ENCODE data around the gene KRTAP6-3. TPM values are rescaled to one million over a fixed set of nuclear protein-coding genes. Genes with fewer than 3 reads are reported as not detected.

Gene KRTAP6-3
- total RNA-seq, 1 experiment from 2014 or later, result not detected

DNA sequence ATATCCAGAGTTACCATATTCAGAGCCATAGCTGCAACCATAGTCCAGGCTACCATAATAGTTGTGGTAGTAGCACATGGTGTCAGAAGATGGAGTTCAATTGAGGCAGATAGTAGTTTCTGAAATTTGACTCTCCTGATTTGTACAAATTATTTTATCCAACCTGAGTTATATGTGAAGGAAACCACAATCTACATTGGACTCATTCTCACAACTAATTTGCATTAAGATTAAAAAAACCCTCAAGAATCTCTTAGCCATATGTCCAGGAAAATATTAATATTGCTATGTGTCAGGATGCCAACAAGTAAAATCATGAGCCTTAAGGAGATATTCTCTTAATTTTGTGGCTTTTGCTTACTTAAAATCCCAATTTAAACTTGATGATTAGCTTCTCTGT lies 1.9 kb upstream of the KRTAP6-3 start, which contains the start of gene KRTAP22-2:
Gene KRTAP22-2, minus strand, starts transcription at position 101 of the 400 bp plus-strand sequence.
- no peak for DNase-seq (ENCODE audit: low read depth, low spot score)
- Histone ChIP-seq H3K4me3 (ENCODE audit: low read depth in 2 of 2, low read length in 2 of 2) (no peak within 1 kb of the TSS), H3K36me3 (ENCODE audit: control insufficient read depth, insufficient read depth, low read length) (no peaks in the 10 kb centered on the region), H3K27me3 (ENCODE audit: control insufficient read depth, insufficient read depth, low read length) (no peaks in the 10 kb centered on the region), H3K4me1 (ENCODE audit: control insufficient read depth, insufficient read depth, low read length) (no peaks in the 10 kb centered on the region), H3K27ac (ENCODE audit: low read length) (no peak within 1 kb of the TSS), H3K9me3 (ENCODE audit: control insufficient read depth, insufficient read depth, low read depth, low read length) (no peaks in the 10 kb centered on the region)
- CTCF ChIA-PET, result no interaction called here
- BruUV-seq (replicated peaks), result no TSS peak
- no peak for TF ChIP-seq TCF7L2 (IDR thresholded peaks at IDR 0.05; ENCODE audit: low read depth, low read length)
- no peak for TF ChIP-seq SIN3A (IDR thresholded peaks at IDR 0.05; ENCODE audit: borderline replicate concordance, insufficient read depth, low read depth, low read length)
- TF ChIP-seq POLR2AphosphoS5 (IDR thresholded peaks at IDR 0.05; ENCODE audit: low read depth, low read length), result no peak
- TF ChIP-seq, protein P1, sequence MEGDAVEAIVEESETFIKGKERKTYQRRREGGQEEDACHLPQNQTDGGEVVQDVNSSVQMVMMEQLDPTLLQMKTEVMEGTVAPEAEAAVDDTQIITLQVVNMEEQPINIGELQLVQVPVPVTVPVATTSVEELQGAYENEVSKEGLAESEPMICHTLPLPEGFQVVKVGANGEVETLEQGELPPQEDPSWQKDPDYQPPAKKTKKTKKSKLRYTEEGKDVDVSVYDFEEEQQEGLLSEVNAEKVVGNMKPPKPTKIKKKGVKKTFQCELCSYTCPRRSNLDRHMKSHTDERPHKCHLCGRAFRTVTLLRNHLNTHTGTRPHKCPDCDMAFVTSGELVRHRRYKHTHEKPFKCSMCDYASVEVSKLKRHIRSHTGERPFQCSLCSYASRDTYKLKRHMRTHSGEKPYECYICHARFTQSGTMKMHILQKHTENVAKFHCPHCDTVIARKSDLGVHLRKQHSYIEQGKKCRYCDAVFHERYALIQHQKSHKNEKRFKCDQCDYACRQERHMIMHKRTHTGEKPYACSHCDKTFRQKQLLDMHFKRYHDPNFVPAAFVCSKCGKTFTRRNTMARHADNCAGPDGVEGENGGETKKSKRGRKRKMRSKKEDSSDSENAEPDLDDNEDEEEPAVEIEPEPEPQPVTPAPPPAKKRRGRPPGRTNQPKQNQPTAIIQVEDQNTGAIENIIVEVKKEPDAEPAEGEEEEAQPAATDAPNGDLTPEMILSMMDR (IDR thresholded peaks at IDR 0.05), result no peak
- TF ChIP-seq, protein P2, sequence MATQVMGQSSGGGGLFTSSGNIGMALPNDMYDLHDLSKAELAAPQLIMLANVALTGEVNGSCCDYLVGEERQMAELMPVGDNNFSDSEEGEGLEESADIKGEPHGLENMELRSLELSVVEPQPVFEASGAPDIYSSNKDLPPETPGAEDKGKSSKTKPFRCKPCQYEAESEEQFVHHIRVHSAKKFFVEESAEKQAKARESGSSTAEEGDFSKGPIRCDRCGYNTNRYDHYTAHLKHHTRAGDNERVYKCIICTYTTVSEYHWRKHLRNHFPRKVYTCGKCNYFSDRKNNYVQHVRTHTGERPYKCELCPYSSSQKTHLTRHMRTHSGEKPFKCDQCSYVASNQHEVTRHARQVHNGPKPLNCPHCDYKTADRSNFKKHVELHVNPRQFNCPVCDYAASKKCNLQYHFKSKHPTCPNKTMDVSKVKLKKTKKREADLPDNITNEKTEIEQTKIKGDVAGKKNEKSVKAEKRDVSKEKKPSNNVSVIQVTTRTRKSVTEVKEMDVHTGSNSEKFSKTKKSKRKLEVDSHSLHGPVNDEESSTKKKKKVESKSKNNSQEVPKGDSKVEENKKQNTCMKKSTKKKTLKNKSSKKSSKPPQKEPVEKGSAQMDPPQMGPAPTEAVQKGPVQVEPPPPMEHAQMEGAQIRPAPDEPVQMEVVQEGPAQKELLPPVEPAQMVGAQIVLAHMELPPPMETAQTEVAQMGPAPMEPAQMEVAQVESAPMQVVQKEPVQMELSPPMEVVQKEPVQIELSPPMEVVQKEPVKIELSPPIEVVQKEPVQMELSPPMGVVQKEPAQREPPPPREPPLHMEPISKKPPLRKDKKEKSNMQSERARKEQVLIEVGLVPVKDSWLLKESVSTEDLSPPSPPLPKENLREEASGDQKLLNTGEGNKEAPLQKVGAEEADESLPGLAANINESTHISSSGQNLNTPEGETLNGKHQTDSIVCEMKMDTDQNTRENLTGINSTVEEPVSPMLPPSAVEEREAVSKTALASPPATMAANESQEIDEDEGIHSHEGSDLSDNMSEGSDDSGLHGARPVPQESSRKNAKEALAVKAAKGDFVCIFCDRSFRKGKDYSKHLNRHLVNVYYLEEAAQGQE (IDR thresholded peaks at IDR 0.05; ENCODE audit: insufficient read depth in 1 of 2, low read depth in 2 of 2, low read length in 1 of 2), result no peak
- no peak for ATAC-seq
- POLR2A ChIA-PET, result no interaction called here
- intact Hi-C loops (cut with micrococcal nuclease; ENCODE audit: unreplicated experiment) (no loop called here), in situ Hi-C loops (cut with HindIII; ENCODE audit: low pct_unique_long_range_greater_than_20kb, low sequenced_read_pairs) (no loop called here)

DNA sequence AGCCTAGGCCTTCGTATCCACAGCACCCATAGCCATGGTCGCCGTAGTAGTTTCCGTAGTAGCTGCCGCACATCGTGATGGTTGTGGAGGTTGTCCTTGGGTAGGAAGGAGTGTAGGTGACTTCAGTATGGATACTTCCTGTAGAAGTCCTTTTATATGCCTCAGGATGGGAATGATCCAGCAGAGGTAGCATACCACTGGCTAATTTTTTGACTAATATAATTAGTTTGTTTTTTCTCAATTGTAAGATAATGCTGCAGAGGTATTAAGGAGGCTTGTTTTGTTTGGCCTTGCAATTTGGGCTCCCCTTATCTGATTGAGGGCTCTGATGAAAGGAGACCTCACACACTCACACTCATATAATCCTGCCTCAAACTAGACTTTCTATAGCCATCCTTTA lies 6.6 kb downstream of the KRTAP6-3 start, which contains the start of gene KRTAP6-2:
Gene KRTAP6-2, minus strand, starts transcription at position 101 of the 400 bp plus-strand sequence. Its CDS starts 28 bp downstream, at position 73.
- Histone ChIP-seq H3K36me3 (ENCODE audit: control insufficient read depth, insufficient read depth, low read length) (no peaks in the 10 kb centered on the region), H3K9me3 (ENCODE audit: control insufficient read depth, insufficient read depth, low read depth, low read length) (no peaks in the 10 kb centered on the region), H3K27ac (ENCODE audit: low read length) (no peak within 1 kb of the TSS), H3K4me1 (ENCODE audit: control insufficient read depth, insufficient read depth, low read length) (no peaks in the 10 kb centered on the region), H3K27me3 (ENCODE audit: control insufficient read depth, insufficient read depth, low read length) (no peaks in the 10 kb centered on the region), H3K4me3 (ENCODE audit: low read depth in 2 of 2, low read length in 2 of 2) (no peak within 1 kb of the TSS)
- ChIA-PET POLR2A (no interaction called here), CTCF (no interaction called here)
- no TSS peak for BruUV-seq (replicated peaks)
- in situ Hi-C loops (cut with HindIII; ENCODE audit: low pct_unique_long_range_greater_than_20kb, low sequenced_read_pairs) (no loop called here), intact Hi-C loops (cut with micrococcal nuclease; ENCODE audit: unreplicated experiment) (no loop called here)
- ATAC-seq (no peak), DNase-seq (ENCODE audit: low read depth, low spot score) (no peak)
- TF ChIP-seq SIN3A (IDR thresholded peaks at IDR 0.05; ENCODE audit: borderline replicate concordance, insufficient read depth, low read depth, low read length), result no peak
- TF ChIP-seq, protein P2 (IDR thresholded peaks at IDR 0.05; ENCODE audit: insufficient read depth in 1 of 2, low read depth in 2 of 2, low read length in 1 of 2), result no peak
- no peak for TF ChIP-seq TCF7L2 (IDR thresholded peaks at IDR 0.05; ENCODE audit: low read depth, low read length)
- TF ChIP-seq POLR2AphosphoS5 (IDR thresholded peaks at IDR 0.05; ENCODE audit: low read depth, low read length), result no peak
- TF ChIP-seq, protein P1 (IDR thresholded peaks at IDR 0.05), result no peak

Measured in Panc1 (cell line).